GM21576 (cell line): Measurements from ENCODE around the gene PHYH.

Experiments
- ATAC-seq: cut with Tn5 transposase; IDR thresholded peaks from one replicate; pipeline ENCODE4 v1.9.1; 2021; ENCODE audit warnings: mild to moderate bottlenecking, moderate library complexity; ENCODE audit not compliant: unreplicated experiment

Gene PHYH

GRCh38 chr10:13231190-13231589 is 68.7 kb downstream of the PHYH start:
- ATAC-seq: no peak
